OCI-LY3 (cell line): ENCODE results near the gene RPS14.

Source experiments
- H2AFZ ChIP-seq: fragments of 200-600, 300-600 bp; shearing (Covaris generic); 2 replicates; pipeline ENCODE4 v1.6.0; 2014; ENCODE audit warnings: antibody characterized with exemption, low read depth, low read length
- H3K27ac ChIP-seq: fragments of 200-600, 300-600 bp; sonication (generic); 2 replicates; pipeline ENCODE4 v1.5.1; 2014; ENCODE audit warnings: mild to moderate bottlenecking, low read length, moderate library complexity, mixed read lengths
- H3K27me3 ChIP-seq: fragments of 200-600, 300-600 bp; sonication (generic); 2 replicates; pipeline ENCODE4 v1.6.1; 2014; ENCODE audit warnings: low read depth, low read length, mixed read lengths
- H3K36me3 ChIP-seq: fragments of 200-600, 300-600 bp; sonication (generic); replicated peaks from 2 replicates; pipeline ENCODE3; 2014; ENCODE audit warnings: low read depth, low read length, mixed read lengths
- H3K4me1 ChIP-seq: fragments of 300-600, 200-600 bp; sonication (generic); 2 replicates; pipeline ENCODE4 v1.6.1; 2014; ENCODE audit warnings: low read length, mixed read lengths
- H3K4me2 ChIP-seq: fragments of 200-600, 300-600 bp; sonication (generic); 2 replicates; pipeline ENCODE4 v1.6.1; 2014; ENCODE audit warnings: low read length, mixed read lengths
- H3K4me3 ChIP-seq: fragments of 300-600, 200-600 bp; sonication (generic); 2 replicates; pipeline ENCODE4 v1.5.1; 2014; ENCODE audit warnings: antibody characterized with exemption, mild to moderate bottlenecking, low read length, moderate library complexity
- H3K79me2 ChIP-seq: fragments of 300-600, 200-600 bp; shearing (Covaris generic); 2 replicates; pipeline ENCODE4 v1.6.1; 2014; ENCODE audit warnings: mild to moderate bottlenecking, low read length, mixed read lengths
- H3K9ac ChIP-seq: fragments of 300-600, 200-600 bp; shearing (Covaris generic); 2 replicates; pipeline ENCODE4 v1.6.0; 2014; ENCODE audit warnings: mild to moderate bottlenecking, low read length, moderate library complexity
- H3K9me3 ChIP-seq: fragments of 200-600, 300-600 bp; shearing (Covaris generic); 2 replicates; pipeline ENCODE4 v1.6.1; 2014; ENCODE audit warnings: low read length, mixed read lengths; ENCODE audit not compliant: insufficient read depth
- H4K20me1 ChIP-seq: fragments of 200-600, 300-600 bp; sonication (generic); 2 replicates; pipeline ENCODE4 v1.6.1; 2016; ENCODE audit warnings: low read length, mixed read lengths; ENCODE audit not compliant: insufficient read depth
- CTCF ChIP-seq: fragments of 200-600, 300-600 bp; sonication (generic); IDR thresholded peaks from 2 replicates; pipeline ENCODE4 v1.5.1; 2014; ENCODE audit warnings: antibody characterized with exemption, low read length, low read depth
- EZH2phosphoT487 ChIP-seq: fragments of 200-600 bp; shearing (Covaris generic); IDR thresholded peaks from 2 replicates; pipeline ENCODE4 v1.6.1; 2018; ENCODE audit warnings: antibody characterized with exemption, mixed run types, low read depth

Gene RPS14

GRCh38 chr5:150398722-150399523 lies 50.6 kb downstream of the RPS14 start:
- H3K9ac ChIP-seq: no peak overlapping the region
- H2AFZ ChIP-seq: no peak overlapping the region
- H3K9me3 ChIP-seq: no peaks in the 10 kb centered on the region
- H3K4me2 ChIP-seq: no peak overlapping the region
- H3K27ac ChIP-seq: peak overlapping the region; percentile 57
- TF ChIP-seq CTCF (peak; percentile 54), EZH2phosphoT487 (no peak)
- H3K4me3 ChIP-seq: no peak overlapping the region
- no peaks in the 10 kb centered on the region for H3K79me2 ChIP-seq
- H3K36me3 ChIP-seq: peaks cover 44% of the 10 kb centered on the region
- no peaks in the 10 kb centered on the region for H3K4me1 ChIP-seq
- no peaks in the 10 kb centered on the region for H3K27me3 ChIP-seq
- peaks cover 48% of the 10 kb centered on the region for H4K20me1 ChIP-seq

- H2AFZ ChIP-seq: no peak overlapping the region
- no peak overlapping the region for H3K4me3 ChIP-seq
- no peak overlapping the region for H3K9ac ChIP-seq
- H3K9me3 ChIP-seq: no peaks in the 10 kb centered on the region
- peaks cover 42% of the 10 kb centered on the region for H3K36me3 ChIP-seq
- H4K20me1 ChIP-seq: peaks cover 42% of the 10 kb centered on the region
- no peak overlapping the region for H3K4me2 ChIP-seq
- no peaks in the 10 kb centered on the region for H3K27me3 ChIP-seq
- peak overlapping the region; percentile 57; the same call in 1 of the 2 replicates for H3K27ac ChIP-seq
- no peaks in the 10 kb centered on the region for H3K79me2 ChIP-seq
- no peak for TF ChIP-seq EZH2phosphoT487
- TF ChIP-seq CTCF: no peak
- no peaks in the 10 kb centered on the region for H3K4me1 ChIP-seq
Observed at GRCh38 chr5:150397782-150398721, 51.5 kb downstream of the RPS14 start.

GRCh38 chr5:150397146-150397781 lies 52.3 kb downstream of the RPS14 start:
- no peak overlapping the region for H3K9ac ChIP-seq
- peaks cover 39% of the 10 kb centered on the region for H3K36me3 ChIP-seq
- H2AFZ ChIP-seq: no peak overlapping the region
- no peaks in the 10 kb centered on the region for H3K79me2 ChIP-seq
- H3K9me3 ChIP-seq: no peaks in the 10 kb centered on the region
- no peak overlapping the region for H3K4me2 ChIP-seq
- no peaks in the 10 kb centered on the region for H3K27me3 ChIP-seq
- no peak overlapping the region for H3K27ac ChIP-seq
- peaks cover 34% of the 10 kb centered on the region for H4K20me1 ChIP-seq
- no peak overlapping the region for H3K4me3 ChIP-seq
- TF ChIP-seq CTCF: no peak
- TF ChIP-seq EZH2phosphoT487: no peak
- H3K4me1 ChIP-seq: no peaks in the 10 kb centered on the region
